ENCODE measurements around the gene TMPO.
"Not testable (repeated sequence)": the region's sequence is repeated elsewhere in the genome, so short reads cannot be mapped to it uniquely, and the experiment has no call there.

The TMPO gene

GRCh38 chr12:98513379-98514322 lies 1.7 kb upstream of the TMPO start:
- peak; percentile 24 for DNase-seq

DNA sequence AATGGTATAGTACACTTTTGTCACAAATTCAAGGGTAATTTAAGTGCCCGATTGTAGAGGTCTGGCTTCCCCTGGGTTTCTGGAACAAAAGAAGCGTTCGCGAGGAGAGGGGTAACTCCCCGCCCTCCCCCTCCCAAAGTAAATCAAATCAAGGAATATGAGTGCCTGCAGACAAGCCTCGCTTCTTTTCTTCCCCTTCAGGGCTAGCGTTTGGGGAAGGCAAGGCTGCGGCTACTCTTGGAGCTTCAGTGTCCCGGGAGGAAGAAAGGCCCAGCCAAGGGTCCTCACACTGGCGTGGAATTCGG lies 456 bp upstream of the TMPO start:
- DNase-seq: no peak

- DNase-seq: peak; percentile 92
These were observed 902 bp downstream of the TMPO start for GRCh38 chr12:98516111-98516873.

- DNase-seq: no peak
These were observed 4.0 kb downstream of the TMPO start for GRCh38 chr12:98519257-98519907.

- no peak for DNase-seq
These were observed 14.7 kb downstream of the TMPO start for GRCh38 chr12:98530068-98530467.

- DNase-seq: no peak
These were observed 17.4 kb downstream of the TMPO start for GRCh38 chr12:98532687-98533304.

- DNase-seq: no peak
These were observed 18.4 kb downstream of the TMPO start for GRCh38 chr12:98533723-98534251.

DNA sequence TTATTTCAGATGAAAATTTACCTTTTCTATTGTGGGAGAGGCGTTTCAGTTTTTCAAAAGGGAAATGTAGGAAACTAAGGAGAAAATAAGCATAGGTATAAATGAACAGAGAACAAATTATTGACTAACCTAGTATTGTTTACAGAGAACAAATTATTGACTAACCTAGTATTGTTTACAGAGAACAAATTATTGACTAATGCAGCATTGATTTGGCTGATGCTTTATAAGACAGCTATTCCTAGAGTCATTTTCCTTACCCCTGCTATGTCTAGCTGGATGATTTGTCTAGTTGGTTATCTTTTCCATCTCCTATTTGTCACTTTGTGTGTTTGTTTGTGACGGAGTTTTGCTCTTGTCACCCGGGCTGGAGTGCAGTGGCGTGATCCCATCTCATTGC lies 22.6 kb downstream of the TMPO start:
- no peak for DNase-seq

DNA sequence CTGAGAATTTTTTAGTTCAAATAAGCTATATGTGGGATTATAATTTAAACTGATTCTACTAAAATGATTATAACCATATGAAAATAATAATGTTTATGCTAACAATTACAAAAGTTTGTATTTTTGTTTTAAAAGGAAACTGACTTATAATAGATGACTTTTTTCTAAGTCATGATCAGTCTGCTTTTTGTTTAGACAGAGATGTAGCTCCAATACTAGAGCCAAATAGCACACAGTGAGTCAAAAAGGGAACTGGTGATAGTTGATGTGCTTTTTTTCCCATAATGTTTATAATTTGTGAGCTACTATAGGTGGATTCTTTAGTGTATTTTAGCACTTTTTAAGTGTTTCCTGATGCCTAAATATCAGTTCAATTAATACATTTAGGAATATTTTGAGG lies 28.3 kb downstream of the TMPO start:
- no peak for DNase-seq

DNA sequence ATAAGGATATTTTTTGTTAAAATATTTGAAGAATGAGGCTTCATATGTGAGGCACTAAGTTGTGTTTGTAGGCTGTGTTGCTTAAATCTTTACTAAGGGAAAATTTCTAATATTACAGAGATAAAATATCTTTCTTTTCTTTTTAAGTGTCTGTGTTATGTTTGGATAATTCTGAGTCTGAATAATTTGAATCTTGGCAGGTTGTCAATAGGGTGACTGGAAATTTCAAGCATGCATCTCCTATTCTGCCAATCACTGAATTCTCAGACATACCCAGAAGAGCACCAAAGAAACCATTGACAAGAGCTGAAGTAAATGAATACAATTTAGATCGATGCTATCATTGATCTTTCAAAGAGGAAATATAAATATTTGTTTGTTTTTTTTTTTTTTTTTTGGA lies 29.4 kb downstream of the TMPO start:
- DNase-seq: no peak

DNA sequence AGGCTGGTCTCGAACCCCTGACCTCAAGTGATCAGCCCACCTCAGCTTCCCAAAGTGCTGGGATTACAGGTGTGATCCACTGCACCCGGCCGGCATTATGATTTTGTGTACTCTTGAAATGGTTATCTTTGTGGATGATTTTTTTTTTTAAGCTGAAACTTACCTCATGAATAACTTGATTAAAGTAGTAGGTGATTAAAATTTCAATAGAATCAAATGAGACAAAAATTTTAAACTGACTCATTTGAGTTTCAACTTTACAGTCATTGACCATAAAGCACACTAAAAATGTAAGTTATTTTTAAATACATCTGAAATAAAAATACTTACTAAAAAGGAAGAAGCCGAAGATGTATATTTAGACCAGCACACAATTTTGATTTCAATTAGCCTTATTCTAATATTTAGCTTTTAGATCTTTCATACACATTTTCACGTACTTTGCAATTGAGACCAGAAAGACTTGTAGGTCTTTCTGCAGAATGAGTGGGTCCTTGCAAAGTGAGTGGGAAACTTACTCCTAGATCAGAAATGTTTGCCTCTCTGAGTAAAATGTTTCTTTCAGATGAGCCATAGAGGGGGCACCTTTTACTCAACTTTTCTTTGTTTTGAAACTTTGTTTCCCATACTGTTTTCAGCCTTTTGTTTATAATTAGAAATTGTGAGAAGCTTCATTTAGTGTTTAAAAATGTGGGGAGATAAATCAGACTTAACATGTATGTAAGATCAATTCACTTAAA lies 34.2 kb downstream of the TMPO start:
- no peak for DNase-seq

- DNase-seq: no peak
These were observed 36.4 kb downstream of the TMPO start for GRCh38 chr12:98551787-98552186.

- DNase-seq: not testable (repeated sequence)
These were observed 42.7 kb downstream of the TMPO start for GRCh38 chr12:98558097-98558496.

- DNase-seq: no peak
These were observed 44.3 kb downstream of the TMPO start for GRCh38 chr12:98559666-98560065.

GRCh38 chr12:98561846-98562245 lies 46.5 kb downstream of the TMPO start:
- DNase-seq: no peak

DNA sequence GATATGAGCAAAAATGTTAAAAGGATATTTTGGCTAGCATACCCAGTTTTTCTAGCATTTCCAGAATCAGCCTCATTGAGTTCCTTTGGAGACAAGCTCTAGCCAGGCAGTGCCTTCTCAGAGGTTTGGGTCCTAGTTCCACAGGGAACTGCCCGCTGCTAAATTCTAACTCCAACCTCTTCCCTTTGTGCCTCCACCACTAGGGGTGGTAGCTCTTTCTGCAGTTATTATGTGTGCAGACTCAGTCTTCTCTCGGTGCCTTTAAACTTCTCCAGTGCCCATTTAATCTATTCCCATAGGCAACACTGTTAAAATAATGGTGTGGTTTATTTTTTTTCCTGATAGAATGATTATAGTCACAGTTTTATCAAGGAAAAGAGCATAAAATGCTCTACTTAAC lies 56.6 kb downstream of the TMPO start:
- no peak for DNase-seq

DNA sequence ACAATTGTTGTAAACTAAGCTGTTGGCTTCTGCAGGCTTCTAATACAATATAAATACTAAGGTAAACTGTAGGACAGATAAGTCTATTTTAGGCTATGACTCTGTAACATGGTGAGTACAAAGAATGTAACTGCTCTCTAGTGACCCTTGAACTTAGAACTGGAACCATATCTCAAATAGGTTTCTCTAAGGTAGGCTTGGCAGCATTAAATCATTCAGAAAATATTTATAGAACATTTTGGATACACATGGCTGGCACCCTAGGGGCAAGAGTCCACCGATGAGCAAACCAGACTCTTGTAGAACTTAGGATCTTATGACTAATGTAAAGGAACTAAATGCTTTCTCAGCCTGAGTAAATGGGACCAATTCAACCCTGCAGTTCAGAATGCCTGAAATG lies 58.7 kb downstream of the TMPO start:
- no peak for DNase-seq

DNA sequence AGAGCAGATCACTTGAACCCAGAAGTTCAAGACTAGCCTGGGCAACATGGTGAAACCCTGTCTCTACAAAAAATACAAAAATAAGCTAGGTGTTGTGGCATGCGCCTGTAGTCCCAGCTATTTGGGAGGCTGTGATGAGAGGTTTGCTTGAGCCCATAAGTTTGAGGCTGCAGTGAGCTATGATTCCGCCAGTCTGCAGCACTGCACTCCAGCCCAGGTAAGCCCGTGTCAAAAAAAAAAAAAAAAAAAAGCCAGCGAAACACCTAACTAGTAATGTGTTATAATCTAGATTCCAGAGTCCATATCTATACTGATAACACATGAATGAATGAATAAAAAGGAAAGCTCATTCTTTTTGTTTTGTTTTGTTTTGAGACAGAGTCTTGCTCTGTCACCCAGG lies 59.6 kb downstream of the TMPO start:
- no peak for DNase-seq

DNA sequence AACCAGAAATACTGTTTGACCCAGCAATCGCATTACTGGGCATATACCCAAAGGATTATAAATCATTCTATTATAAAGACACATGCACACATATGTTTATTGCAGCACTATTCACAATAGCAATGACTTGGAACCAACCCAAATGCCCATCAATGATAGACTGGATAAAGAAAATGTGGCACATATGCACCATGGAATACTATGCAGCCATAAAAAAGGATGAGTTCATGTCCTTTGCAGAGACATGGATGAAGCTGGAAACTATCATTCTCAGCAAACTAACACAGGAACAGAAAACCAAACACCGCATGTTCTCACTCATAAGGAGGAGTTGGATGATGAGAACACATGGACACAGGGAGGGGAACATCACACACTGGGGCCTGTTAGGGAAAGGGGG lies 61.4 kb downstream of the TMPO start:
- not testable (repeated sequence) for DNase-seq

DNA sequence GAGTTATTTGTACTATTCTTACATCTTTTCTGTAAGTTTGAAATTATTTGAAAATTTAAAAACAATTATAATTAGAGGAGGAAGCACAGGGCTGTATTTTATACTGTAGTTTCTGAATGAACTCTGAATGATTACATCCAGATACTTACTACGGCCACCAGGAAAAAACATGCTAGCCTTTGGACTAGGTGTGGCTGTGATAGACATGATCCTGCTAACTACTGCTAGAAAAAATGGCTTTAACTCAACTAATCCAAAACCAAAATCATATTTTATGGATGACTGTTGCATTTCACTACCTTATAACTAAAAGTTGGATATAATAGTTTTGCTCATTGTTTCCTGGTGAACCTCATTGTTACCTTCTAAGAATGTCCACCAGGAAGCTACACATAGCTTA lies 63.0 kb downstream of the TMPO start:
- no peak for DNase-seq

GRCh38 chr12:98578821-98579220 lies 63.4 kb downstream of the TMPO start:
- DNase-seq: no peak

GRCh38 chr12:98579347-98579746 lies 64.0 kb downstream of the TMPO start:
- no peak for DNase-seq

Measured in SIG-M5 (cell line).